Neural progenitor cell (in vitro differentiated cells): ENCODE measurements around the gene TACR2. TPM values are rescaled to one million over a fixed set of nuclear protein-coding genes. Genes with fewer than 3 reads are reported as not detected.

Experiments used
- DNase-seq: peaks from one replicate; pipeline ENCODE4 v3.0.0-alpha.2; 2016; ENCODE audit warnings: low spot score
- H2AFZ ChIP-seq: fragments of 200-600 bp; sonication (generic); replicated peaks from 2 replicates; pipeline ENCODE4 v1.6.1; 2016; ENCODE audit warnings: antibody characterized with exemption
- H3F3A ChIP-seq: fragments of 200-600 bp; sonication (generic); 2 replicates; pipeline ENCODE4 v1.6.1; 2016; ENCODE audit warnings: antibody characterized with exemption, low read depth
- H3K27ac ChIP-seq: fragments of 200-600 bp; sonication (generic); 2 replicates; pipeline ENCODE4 v1.5.1; 2016; ENCODE audit warnings: mild to moderate bottlenecking
- H3K27me3 ChIP-seq: fragments of 200-600 bp; sonication (generic); 2 replicates; pipeline ENCODE4 v1.6.1; 2016; ENCODE audit warnings: mild to moderate bottlenecking, moderate library complexity
- H3K36me3 ChIP-seq: fragments of 200-600 bp; sonication (generic); 2 replicates; pipeline ENCODE4 v1.5.1; 2016
- H3K4me1 ChIP-seq: fragments of 200-600 bp; sonication (generic); 2 replicates; pipeline ENCODE4 v1.6.1; 2016; ENCODE audit warnings: mixed run types
- H3K4me2 ChIP-seq: fragments of 200-600 bp; sonication (generic); 2 replicates; pipeline ENCODE4 v1.6.1; 2016
- H3K4me3 ChIP-seq: fragments of 200-600 bp; sonication (generic); 2 replicates; pipeline ENCODE4 v1.5.1; 2016
- H3K79me2 ChIP-seq: fragments of 200-600 bp; sonication (generic); 2 replicates; pipeline ENCODE4 v1.6.1; 2016; ENCODE audit warnings: low read depth
- H3K9ac ChIP-seq: fragments of 200-600 bp; sonication (generic); 2 replicates; pipeline ENCODE4 v1.6.1; 2016
- H3K9me3 ChIP-seq: fragments of 200-600 bp; sonication (generic); 2 replicates; pipeline ENCODE4 v1.5.1; 2016; ENCODE audit warnings: low read depth
- H4K20me1 ChIP-seq: fragments of 200-600 bp; sonication (generic); 2 replicates; pipeline ENCODE4 v1.6.1; 2016; ENCODE audit warnings: low read depth
- H3K27ac Mint-ChIP-seq: 3 replicates; pipeline ENCODE4 v1.8.0; 2021; ENCODE audit warnings: mixed read lengths
- H3K27me3 Mint-ChIP-seq: 2 replicates; pipeline ENCODE4 v1.8.0; 2022; ENCODE audit warnings: low read depth, mild to moderate bottlenecking, inconsistent platforms, moderate library complexity, mixed read lengths; ENCODE audit not compliant: insufficient read depth
- H3K36me3 Mint-ChIP-seq: 3 replicates; pipeline ENCODE4 v1.8.0; 2021; ENCODE audit warnings: mixed read lengths
- H3K4me1 Mint-ChIP-seq: 3 replicates; pipeline ENCODE4 v1.8.0; 2021; ENCODE audit warnings: mixed read lengths
- H3K4me3 Mint-ChIP-seq: 3 replicates; pipeline ENCODE4 v1.8.0; 2021; ENCODE audit warnings: mild to moderate bottlenecking, moderate library complexity, mixed read lengths
- H3K9me3 Mint-ChIP-seq: 3 replicates; pipeline ENCODE4 v1.8.0; 2020; ENCODE audit warnings: mixed read lengths
- CTCF ChIP-seq: fragments of 200-600 bp; sonication (generic); IDR thresholded peaks from 2 replicates; pipeline ENCODE4 v1.5.1; 2017; ENCODE audit warnings: antibody characterized with exemption, mild to moderate bottlenecking
- EZH2 ChIP-seq: fragments of 200-600 bp; sonication (generic); IDR thresholded peaks from 2 replicates; pipeline ENCODE4 v1.6.1; 2017; ENCODE audit warnings: antibody characterized with exemption, mild to moderate bottlenecking, moderate library complexity
- EZH2phosphoT487 ChIP-seq: fragments of 200-600 bp; sonication (generic); IDR thresholded peaks from 2 replicates; pipeline ENCODE4 v1.6.1; 2017; ENCODE audit warnings: antibody characterized with exemption
- total RNA-seq: library from RNA; depleted of rRNA; stranded (reverse); fragments of >200 nt; gene quantifications from 2 replicates; pipeline ENCODE4 v1.2.3, GENCODE V29; 2015; ENCODE audit warnings: low replicate concordance

TACR2 gene
- total RNA-seq, 1 donor from 2014 or later: not detected

- peaks cover 16% of the 10 kb centered on the region for H3K4me1 Mint-ChIP-seq
- H3K9me3 Mint-ChIP-seq: no peaks in the 10 kb centered on the region
- no peak for TF ChIP-seq CTCF
- TF ChIP-seq EZH2phosphoT487: no peak
- no peak for TF ChIP-seq EZH2
These were observed 6.8 kb downstream of the TACR2 start for GRCh38 chr10:69409968-69410367.

GRCh38 chr10:69409176-69409495, 7.6 kb downstream of the TACR2 start:
- peaks cover 16% of the 10 kb centered on the region for H3K4me1 Mint-ChIP-seq
- H3K27ac Mint-ChIP-seq: no peak overlapping the region
- peak overlapping the region; percentile 18 for H3K4me3 ChIP-seq
- H3F3A ChIP-seq: peaks cover 6% of the 10 kb centered on the region
- H3K79me2 ChIP-seq: no peaks in the 10 kb centered on the region
- H2AFZ ChIP-seq: peak overlapping the region; percentile 87
- peaks cover 15% of the 10 kb centered on the region for H3K27me3 Mint-ChIP-seq
- no peak overlapping the region for H3K9ac ChIP-seq
- H3K27ac ChIP-seq: no peak overlapping the region
- peaks cover 7% of the 10 kb centered on the region for H3K4me1 ChIP-seq
- H3K9me3 Mint-ChIP-seq: no peaks in the 10 kb centered on the region
- no peak for DNase-seq
- no peak for TF ChIP-seq EZH2phosphoT487
- TF ChIP-seq EZH2: no peak
- TF ChIP-seq CTCF: no peak
- H3K36me3 ChIP-seq: no peaks in the 10 kb centered on the region
- peak overlapping the region; percentile 70 for H3K4me3 Mint-ChIP-seq
- H4K20me1 ChIP-seq: no peaks in the 10 kb centered on the region
- peaks cover 1% of the 10 kb centered on the region for H3K36me3 Mint-ChIP-seq
- H3K4me2 ChIP-seq: peak overlapping the region; percentile 71
- H3K27me3 ChIP-seq: peaks cover 9% of the 10 kb centered on the region
- H3K9me3 ChIP-seq: no peaks in the 10 kb centered on the region

More at GRCh38 chr10:69409968-69410367, 6.8 kb downstream of the TACR2 start:
- peaks cover 9% of the 10 kb centered on the region for H3K27me3 ChIP-seq
- H3K9ac ChIP-seq: no peak overlapping the region
- H4K20me1 ChIP-seq: no peaks in the 10 kb centered on the region
- no peaks in the 10 kb centered on the region for H3K9me3 ChIP-seq
- no peak overlapping the region for H3K27ac Mint-ChIP-seq
- no peaks in the 10 kb centered on the region for H3K79me2 ChIP-seq
- H3K27ac ChIP-seq: no peak overlapping the region
- H3K4me1 ChIP-seq: peaks cover 7% of the 10 kb centered on the region
- H3K36me3 Mint-ChIP-seq: no peaks in the 10 kb centered on the region
- no peak overlapping the region for H3K4me3 Mint-ChIP-seq
- H3K4me2 ChIP-seq: no peak overlapping the region
- no peaks in the 10 kb centered on the region for H3K36me3 ChIP-seq
- H3F3A ChIP-seq: peaks cover 6% of the 10 kb centered on the region
- DNase-seq: no peak
- H3K4me3 ChIP-seq: no peak overlapping the region
- H2AFZ ChIP-seq: no peak overlapping the region
- peaks cover 15% of the 10 kb centered on the region for H3K27me3 Mint-ChIP-seq

- H3K9me3 ChIP-seq: no peaks in the 10 kb centered on the region
- peaks cover 15% of the 10 kb centered on the region for H3K27me3 Mint-ChIP-seq
- no peak for TF ChIP-seq EZH2phosphoT487
- peak; percentile 70 for TF ChIP-seq CTCF
- peaks cover 6% of the 10 kb centered on the region for H3F3A ChIP-seq
- H3K9me3 Mint-ChIP-seq: no peaks in the 10 kb centered on the region
- no peak overlapping the region for H3K27ac Mint-ChIP-seq
- H3K9ac ChIP-seq: no peak overlapping the region
- H3K79me2 ChIP-seq: no peaks in the 10 kb centered on the region
- DNase-seq: peak; percentile 98
- peak overlapping the region; percentile 18 for H3K4me3 ChIP-seq
- peak overlapping the region; percentile 22 for H3K4me3 Mint-ChIP-seq
- H3K27ac ChIP-seq: no peak overlapping the region
- peak overlapping the region; percentile 71 for H3K4me2 ChIP-seq
- H4K20me1 ChIP-seq: no peaks in the 10 kb centered on the region
- peaks cover 20% of the 10 kb centered on the region for H3K4me1 Mint-ChIP-seq
- H3K4me1 ChIP-seq: peaks cover 7% of the 10 kb centered on the region
- H3K27me3 ChIP-seq: peaks cover 9% of the 10 kb centered on the region
- peak overlapping the region; percentile 87 for H2AFZ ChIP-seq
- H3K36me3 Mint-ChIP-seq: peaks cover 1% of the 10 kb centered on the region
- H3K36me3 ChIP-seq: no peaks in the 10 kb centered on the region
These were observed 8.2 kb downstream of the TACR2 start for GRCh38 chr10:69408318-69409175.
